B cell (primary cell): ENCODE data around the gene MOGAT3. TPM values are rescaled to one million over a fixed set of nuclear protein-coding genes. Genes with fewer than 3 reads are reported as not detected.

Experiments used
- ATAC-seq: fragments of 200-7000 bp; cut with Tn5 transposase; one replicate; pipeline ENCODE4 v1.10.0; 2021; ENCODE audit warnings: low read depth, mild to moderate bottlenecking, moderate number of reproducible peaks, moderate library complexity
- CTCF ChIA-PET: fragments of 350-600 bp; sonication (Branson Sonifier 250); formaldehyde crosslinking; loops from one replicate; lab custom pipeline; 2021; ENCODE audit warnings: antibody characterized with exemption, inconsistent platforms; lab: Charles Lee
- POLR2A ChIA-PET: fragments of 350-600 bp; sonication (Branson Sonifier 250); formaldehyde crosslinking; loops from one replicate; lab custom pipeline; 2021; ENCODE audit warnings: antibody characterized with exemption; lab: Charles Lee
- DNase-seq: peaks from one replicate; pipeline ENCODE4 v3.0.0; 2013
- H2AFZ ChIP-seq: 2 replicates; pipeline ENCODE4 v1.6.1; 2012; ENCODE audit warnings: mild to moderate bottlenecking, low read depth, low read length; ENCODE audit not compliant: insufficient read depth, poor library complexity, severe bottlenecking
- H3K27ac ChIP-seq, 2 donors: 1 replicate in 1 of 2; 2 replicates in 1 of 2; pipeline ENCODE4 v1.5.1; 2012 to 2013; ENCODE audit warnings: low read length in 2 of 2, mild to moderate bottlenecking in 2 of 2, moderate library complexity in 1 of 2
- H3K27me3 ChIP-seq, 4 experiments: fragments of 200-600 bp in 1 of 4; sonication (generic) in 1 of 4; replicated peaks in 1 of 4; 1 replicate in 2 of 4; 2 replicates in 2 of 4; pipeline versions ENCODE4 v1.6.1 to v1.7.0; 2013 to 2016; ENCODE audit warnings: low read length in 3 of 4, mild to moderate bottlenecking in 2 of 4, mixed read lengths in 1 of 4, moderate library complexity in 1 of 4; ENCODE audit not compliant: insufficient read depth in 4 of 4, control insufficient read depth in 3 of 4; ENCODE audit errors: control extremely low read depth in 1 of 4
- H3K36me3 ChIP-seq, 2 experiments: replicated peaks in 1 of 2; 1 replicate in 1 of 2; 2 replicates in 1 of 2; pipeline versions ENCODE4 v1.6.1 to v1.7.1; 2013; ENCODE audit warnings: low read length in 1 of 2; ENCODE audit not compliant: insufficient read depth in 2 of 2, control insufficient read depth in 1 of 2; ENCODE audit errors: control extremely low read depth in 1 of 2, extremely low read depth in 1 of 2
- H3K4me1 ChIP-seq, 2 donors: fragments of 200-600 bp in 1 of 2; sonication (generic) in 1 of 2; 1 replicate in 1 of 2; 2 replicates in 1 of 2; pipeline versions ENCODE4 v1.5.1 to v1.6.1; 2013 to 2017; ENCODE audit warnings: low read length in 2 of 2; ENCODE audit not compliant: control insufficient read depth in 2 of 2, insufficient read depth in 2 of 2
- H3K4me2 ChIP-seq: replicated peaks from 2 replicates; pipeline ENCODE3; 2012; ENCODE audit warnings: mild to moderate bottlenecking, low read depth, low read length; ENCODE audit not compliant: poor library complexity, severe bottlenecking
- H3K4me3 ChIP-seq, 5 experiments: fragments of 200-600 bp in 1 of 5; sonication (generic) in 1 of 5; 1 replicate in 3 of 5; 2 replicates in 2 of 5; pipeline versions ENCODE4 v1.5.1 to v1.7.0; 2011 to 2016; ENCODE audit warnings: low read length in 4 of 5, mild to moderate bottlenecking in 4 of 5, low read depth in 2 of 5, control low read depth in 1 of 5, moderate library complexity in 1 of 5; ENCODE audit not compliant: insufficient read depth in 1 of 5; ENCODE audit errors: control extremely low read depth in 1 of 5, extremely low read depth in 1 of 5
- H3K79me2 ChIP-seq: fragments of 200-600 bp; sonication (generic); one replicate; pipeline ENCODE4 v1.6.0; 2016; ENCODE audit warnings: low read length; ENCODE audit not compliant: control insufficient read depth, insufficient read depth
- H3K9ac ChIP-seq: fragments of 200-600 bp; sonication (generic); 2 replicates; pipeline ENCODE4 v1.6.1; 2017; ENCODE audit warnings: mild to moderate bottlenecking, low read length, moderate library complexity
- H3K9me3 ChIP-seq, 3 donors: one replicate each; pipeline versions ENCODE4 v1.6.1 to v1.7.1; 2013; ENCODE audit warnings: low read length in 2 of 3; ENCODE audit not compliant: control insufficient read depth in 2 of 3, insufficient read depth in 1 of 3; ENCODE audit errors: control extremely low read depth in 1 of 3
- H4K20me1 ChIP-seq: 2 replicates; pipeline ENCODE4 v1.6.0; 2012; ENCODE audit warnings: mild to moderate bottlenecking, low read length; ENCODE audit not compliant: insufficient read depth, control insufficient read depth, poor library complexity, severe bottlenecking
- H3K27ac Mint-ChIP-seq: one replicate; pipeline ENCODE4 v1.8.0; 2021; ENCODE audit warnings: mixed read lengths
- H3K27me3 Mint-ChIP-seq: one replicate; pipeline ENCODE4 v1.8.0; 2021; ENCODE audit warnings: mixed read lengths
- H3K4me1 Mint-ChIP-seq: one replicate; pipeline ENCODE4 v1.8.0; 2021; ENCODE audit warnings: mixed read lengths
- H3K4me3 Mint-ChIP-seq: one replicate; pipeline ENCODE4 v1.8.0; 2021; ENCODE audit warnings: mixed read lengths
- H3K9me3 Mint-ChIP-seq: one replicate; pipeline ENCODE4 v1.8.0; 2022; ENCODE audit warnings: mixed read lengths; ENCODE audit not compliant: insufficient read depth
- CTCF ChIP-seq: fragments of 200-600 bp; IDR thresholded peaks from one replicate; pipeline ENCODE4 v1.8.0; 2022; ENCODE audit warnings: antibody characterized with exemption, mild to moderate bottlenecking
- EZH2 ChIP-seq: IDR thresholded peaks from 2 replicates; pipeline ENCODE4 v1.6.1; 2012; ENCODE audit warnings: borderline replicate concordance, low read depth, mild to moderate bottlenecking, moderate library complexity, low read length; ENCODE audit not compliant: insufficient read depth, poor library complexity, severe bottlenecking
- WGBS: methylation state at CpG from one replicate; pipeline ENCODE4 v1.1.5; 2013; ENCODE audit warnings: missing lambda C conversion rate; ENCODE audit not compliant: insufficient coverage; 5-methylcytosine and 5-hydroxymethylcytosine counted together
- intact Hi-C: fragments of 100-400 bp; cut with micrococcal nuclease; formaldehyde crosslinking; loops from one replicate; pipeline ENCODE4 v1.10.0; 2022
- polyA plus RNA-seq: library from polyadenylated mRNA; depleted of rRNA; stranded (reverse); fragments of >200 nt; gene quantifications from 2 replicates; pipeline ENCODE4 v1.2.3, GENCODE V29; 2012
- total RNA-seq, 2 donors: library from RNA; stranded (reverse); fragments of 120-200 nt in 1 of 2; gene quantifications; 1 replicate in 1 of 2; 2 replicates in 1 of 2; pipeline versions ENCODE4 v1.2.3 to v1.2.4, GENCODE V29; 2013 to 2022

Gene MOGAT3
- total and polyA plus RNA-seq, 2 donors (not counting 1 experiment from before 2014, with no cell fraction given), result not detected

GRCh38 chr7:101201695-101202602 lies 1.1 kb upstream of the MOGAT3 start:
- H3K4me3 Mint-ChIP-seq, result peak overlapping the region; percentile 54
- Histone ChIP-seq H3K4me3 (peak overlapping the region in 3 of 5 experiments; percentile 11 to 39 (median 21)), H3K4me2 (peak overlapping the region; percentile 73), H3K27me3 (peaks cover 0 to 39% (median 16%) of the 10 kb centered on the region in 4 experiments), H3K9me3 (peaks cover 0 to 19% (median 0%) of the 10 kb centered on the region in 3 donors), H3K79me2 (no peaks in the 10 kb centered on the region), H3K27ac (no peak overlapping the region), H3K9ac (peak overlapping the region; percentile 35), H3K4me1 (peaks cover 18 to 27% of the 10 kb centered on the region in 2 donors), H4K20me1 (no peaks in the 10 kb centered on the region), H2AFZ (peak overlapping the region; percentile 58), H3K36me3 (no peaks in the 10 kb centered on the region)
- CTCF ChIA-PET, result interaction anchor here (1.0 to 2.8 kb wide), 2 partner anchors 58 to 81 kb away, joined by 4 to 10 read pairs; no protein-coding TSS in a partner anchor
- no peaks in the 10 kb centered on the region for H3K9me3 Mint-ChIP-seq
- intact Hi-C loops, result no loop called here
- no peak overlapping the region for H3K27ac Mint-ChIP-seq
- POLR2A ChIA-PET, result no interaction called here
- peaks cover 23% of the 10 kb centered on the region for H3K4me1 Mint-ChIP-seq
- ATAC-seq (peak; percentile 56), DNase-seq (peak; percentile 62)
- TF ChIP-seq CTCF (no peak), EZH2 (no peak)
- peaks cover 24% of the 10 kb centered on the region for H3K27me3 Mint-ChIP-seq
- WGBS, result 12% methylated on average over 71 of the region's 75 CpGs

DNA sequence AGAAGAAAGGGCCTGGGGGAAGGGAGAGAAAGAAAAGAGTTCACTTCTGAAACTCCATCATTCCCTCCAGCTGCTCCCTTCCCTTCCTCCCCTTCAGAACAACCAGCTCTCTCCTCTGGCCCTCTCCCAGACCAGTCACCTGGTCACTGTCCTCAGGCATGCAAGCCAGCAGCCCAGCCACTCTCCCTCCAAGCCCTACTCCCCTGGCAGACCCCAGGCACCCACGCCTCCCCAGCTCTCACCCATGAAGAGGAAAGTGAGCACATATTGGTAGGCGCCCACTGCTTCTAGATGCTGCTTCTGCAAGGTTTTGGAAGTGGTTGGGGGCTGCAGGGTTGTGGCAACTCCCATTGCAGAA lies 353 bp downstream of the MOGAT3 start:
- H3K27me3 Mint-ChIP-seq, result peaks cover 24% of the 10 kb centered on the region
- H3K4me1 ChIP-seq, result peaks cover 18 to 27% of the 10 kb centered on the region in 2 donors
- peaks cover 0 to 42% (median 16%) of the 10 kb centered on the region in 4 experiments for H3K27me3 ChIP-seq
- no peak overlapping the region for H3K27ac ChIP-seq
- DNase-seq (no peak), ATAC-seq (no peak)
- 60% methylated on average over 1 of the region's 2 CpGs for WGBS
- H3K9ac ChIP-seq, result no peak overlapping the region
- no peak overlapping the region for H3K4me3 Mint-ChIP-seq
- ChIA-PET POLR2A (no interaction called here), CTCF (interaction anchor here (1.5 to 2.8 kb wide), 2 partner anchors 16 to 56 kb away, joined by 3 to 10 read pairs; no protein-coding TSS in a partner anchor)
- H3K36me3 ChIP-seq, result no peaks in the 10 kb centered on the region
- no peak overlapping the region for H2AFZ ChIP-seq
- H3K9me3 ChIP-seq, result peaks cover 0 to 19% (median 0%) of the 10 kb centered on the region in 3 donors
- no peak overlapping the region for H3K4me3 ChIP-seq
- H3K27ac Mint-ChIP-seq, result no peak overlapping the region
- no peaks in the 10 kb centered on the region for H3K79me2 ChIP-seq
- intact Hi-C loops, result no loop called here
- no peak for TF ChIP-seq EZH2
- TF ChIP-seq CTCF, result no peak
- H3K4me2 ChIP-seq, result no peak overlapping the region
- no peaks in the 10 kb centered on the region for H4K20me1 ChIP-seq
- peaks cover 23% of the 10 kb centered on the region for H3K4me1 Mint-ChIP-seq
- H3K9me3 Mint-ChIP-seq, result no peaks in the 10 kb centered on the region
